ENCODE measurements around the gene R3HDM1.
A peak's percentile ranks its signal among the peaks of the same experiment; 100 is the strongest.
"Not testable (repeated sequence)": the region's sequence is repeated elsewhere in the genome, so short reads cannot be mapped to it uniquely, and the experiment has no call there.

The R3HDM1 gene

GRCh38 chr2:135651717-135652116, 120.4 kb downstream of the R3HDM1 start:
- Mint-ChIP-seq H3K36me3 (peaks cover 31% of the 10 kb centered on the region), H3K9me3 (no peaks in the 10 kb centered on the region), H3K4me1 (no peaks in the 10 kb centered on the region), H3K27ac (no peak overlapping the region), H3K4me3 (no peak overlapping the region), H3K27me3 (no peaks in the 10 kb centered on the region)

GRCh38 chr2:135654239-135654638, 123.0 kb downstream of the R3HDM1 start:
- not testable (repeated sequence) for H3K4me3 Mint-ChIP-seq, H3K27ac Mint-ChIP-seq, H3K27me3 Mint-ChIP-seq, H3K9me3 Mint-ChIP-seq
- Mint-ChIP-seq H3K4me1 (peaks cover 11% of the 10 kb centered on the region), H3K36me3 (peaks cover 30% of the 10 kb centered on the region)

DNA sequence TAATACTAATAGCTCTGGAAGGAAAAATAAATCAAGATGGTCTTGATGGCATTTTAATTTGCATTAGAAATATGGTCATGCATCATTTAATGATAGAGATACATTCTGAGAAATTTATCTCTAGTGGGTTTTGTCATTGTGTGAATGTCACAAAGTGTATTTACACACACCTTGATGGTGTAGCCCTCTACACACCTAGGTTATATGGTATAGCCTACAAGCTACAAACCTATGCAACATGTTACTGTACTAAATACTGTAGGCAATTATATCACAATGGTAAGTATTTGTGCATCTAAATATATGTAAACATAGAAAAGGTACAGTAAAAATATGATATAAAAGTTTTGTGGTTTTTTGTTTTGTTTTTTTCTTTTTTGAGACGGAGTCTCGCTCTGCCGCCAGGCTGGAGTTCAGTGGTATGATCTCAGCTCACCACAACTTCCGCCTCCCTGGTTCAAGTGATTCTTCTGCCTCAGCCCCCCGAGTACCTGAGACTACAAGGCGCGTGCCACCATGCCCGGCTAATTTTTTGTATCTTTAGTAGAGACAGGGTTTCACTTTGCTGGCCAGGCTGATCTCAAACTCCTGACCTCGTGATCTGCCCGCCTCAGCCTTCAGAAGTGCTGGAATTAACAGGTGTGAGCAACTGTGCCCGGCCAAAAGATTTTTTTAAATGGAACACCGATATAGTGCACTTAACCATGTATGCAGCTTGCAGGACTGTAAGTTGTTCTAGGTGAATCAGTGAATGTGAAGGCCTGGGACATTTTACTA, 126.7 kb downstream of the R3HDM1 start:
- H3K27ac Mint-ChIP-seq: peak overlapping the region; percentile 61
- no peaks in the 10 kb centered on the region for H3K9me3 Mint-ChIP-seq
- peaks cover 36% of the 10 kb centered on the region for H3K36me3 Mint-ChIP-seq
- no peaks in the 10 kb centered on the region for H3K27me3 Mint-ChIP-seq
- peak overlapping the region; percentile 84 for H3K4me3 Mint-ChIP-seq
- peaks cover 11% of the 10 kb centered on the region for H3K4me1 Mint-ChIP-seq

DNA sequence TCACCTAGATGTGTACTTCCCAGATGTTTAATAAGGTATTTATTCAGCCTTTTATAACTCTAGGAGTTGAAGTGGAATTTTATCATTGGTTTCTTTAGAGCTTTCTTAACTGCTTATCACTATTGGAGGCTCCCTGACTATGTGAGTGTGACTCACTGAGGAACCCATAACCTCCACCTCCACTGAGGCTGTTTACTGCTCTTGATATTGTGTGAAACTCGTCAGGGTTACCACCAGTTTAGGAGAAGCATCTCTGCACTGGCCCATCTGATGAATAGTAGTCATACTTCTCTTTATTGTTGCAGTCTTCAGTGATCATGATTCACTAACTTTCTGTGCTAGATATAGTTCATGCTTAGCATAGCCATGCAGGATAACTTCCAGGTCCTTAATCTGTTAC, 130.8 kb downstream of the R3HDM1 start:
- Mint-ChIP-seq H3K9me3 (no peaks in the 10 kb centered on the region), H3K4me1 (peaks cover 26% of the 10 kb centered on the region), H3K27ac (no peak overlapping the region), H3K4me3 (no peak overlapping the region), H3K27me3 (no peaks in the 10 kb centered on the region), H3K36me3 (peaks cover 22% of the 10 kb centered on the region)

DNA sequence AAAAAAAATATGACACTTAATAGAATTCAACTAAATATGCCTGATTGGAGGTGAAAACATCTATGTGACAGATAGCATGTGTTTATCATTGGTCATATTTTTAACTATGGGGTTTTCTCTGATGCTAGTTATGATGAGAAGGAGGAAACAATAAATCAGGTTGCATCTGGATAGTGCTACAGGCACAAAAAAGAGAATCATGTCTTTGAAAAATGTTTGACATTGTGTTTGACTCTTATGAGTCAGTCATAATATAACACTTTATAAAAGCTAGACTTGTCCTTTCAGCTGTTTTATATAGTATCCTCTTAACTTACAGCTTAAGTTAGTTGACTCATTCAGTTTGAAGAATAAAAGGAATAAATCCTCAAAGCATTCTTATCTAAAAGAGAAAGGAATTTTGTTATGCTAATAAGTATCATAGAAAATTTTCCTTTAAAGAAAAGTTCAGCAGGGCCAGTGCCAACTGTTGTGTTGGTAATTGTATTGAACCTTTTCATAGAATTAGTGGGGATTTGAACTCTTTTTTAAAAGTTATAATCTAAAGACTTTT, 131.9 kb downstream of the R3HDM1 start:
- H3K27me3 Mint-ChIP-seq: no peaks in the 10 kb centered on the region
- peaks cover 23% of the 10 kb centered on the region for H3K4me1 Mint-ChIP-seq
- no peak overlapping the region for H3K4me3 Mint-ChIP-seq
- peaks cover 23% of the 10 kb centered on the region for H3K36me3 Mint-ChIP-seq
- no peak overlapping the region for H3K27ac Mint-ChIP-seq
- H3K9me3 Mint-ChIP-seq: no peaks in the 10 kb centered on the region

GRCh38 chr2:135664623-135665068, 133.4 kb downstream of the R3HDM1 start:
- Mint-ChIP-seq H3K36me3 (peaks cover 23% of the 10 kb centered on the region), H3K27ac (no peak overlapping the region), H3K4me1 (peaks cover 21% of the 10 kb centered on the region), H3K9me3 (no peaks in the 10 kb centered on the region), H3K4me3 (no peak overlapping the region), H3K27me3 (no peaks in the 10 kb centered on the region)

DNA sequence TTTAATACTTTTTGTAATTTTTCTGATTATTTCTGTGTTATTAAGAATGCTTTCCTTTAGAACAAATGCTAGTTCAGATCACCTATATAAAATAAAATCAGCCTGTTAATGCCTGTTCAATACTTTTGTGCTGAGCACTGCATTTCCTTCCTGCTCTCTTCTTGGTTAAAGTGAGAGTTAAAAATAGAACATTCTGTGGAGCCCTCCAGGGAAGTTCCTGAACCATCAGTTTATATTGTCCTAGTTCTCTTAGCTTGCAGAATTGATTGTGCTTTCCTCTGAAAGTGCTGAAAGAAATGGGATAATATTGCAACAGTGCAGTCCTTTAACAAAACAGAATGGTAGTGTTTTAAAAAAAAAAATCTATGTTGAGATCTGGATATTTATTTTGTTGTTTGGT, 135.8 kb downstream of the R3HDM1 start:
- H3K9me3 Mint-ChIP-seq: no peaks in the 10 kb centered on the region
- no peak overlapping the region for H3K4me3 Mint-ChIP-seq
- peaks cover 21% of the 10 kb centered on the region for H3K4me1 Mint-ChIP-seq
- H3K36me3 Mint-ChIP-seq: peaks cover 15% of the 10 kb centered on the region
- H3K27me3 Mint-ChIP-seq: no peaks in the 10 kb centered on the region
- H3K27ac Mint-ChIP-seq: no peak overlapping the region

- no peak overlapping the region for H3K4me3 Mint-ChIP-seq
Measured at GRCh38 chr2:135674453-135674852, 143.2 kb downstream of the R3HDM1 start.

DNA sequence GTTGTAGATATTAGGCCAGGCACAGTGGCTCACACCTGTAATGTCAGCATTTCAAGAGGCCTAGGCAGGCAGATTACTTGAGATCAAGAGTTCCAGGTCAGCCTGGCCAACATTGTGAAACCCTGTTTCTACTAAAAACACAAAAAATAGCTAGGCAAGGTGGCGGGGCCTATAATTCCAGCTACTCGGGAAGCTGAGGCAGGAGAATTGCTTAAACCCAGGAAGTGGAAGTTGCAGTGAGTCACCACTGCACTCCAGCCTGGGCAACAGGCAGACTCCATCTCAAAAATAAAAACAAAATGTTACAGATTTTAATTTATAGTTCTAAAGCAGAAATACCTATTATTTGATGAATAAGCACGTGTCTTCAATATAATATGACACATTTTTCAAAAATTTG, 144.7 kb downstream of the R3HDM1 start:
- no peaks in the 10 kb centered on the region for H3K9me3 Mint-ChIP-seq
- H3K27me3 Mint-ChIP-seq: no peaks in the 10 kb centered on the region
- peaks cover 14% of the 10 kb centered on the region for H3K36me3 Mint-ChIP-seq
- H3K4me3 Mint-ChIP-seq: no peak overlapping the region
- no peaks in the 10 kb centered on the region for H3K4me1 Mint-ChIP-seq
- no peak overlapping the region for H3K27ac Mint-ChIP-seq

More at GRCh38 chr2:135674453-135674852, 143.2 kb downstream of the R3HDM1 start:
- H3K4me1 Mint-ChIP-seq: no peaks in the 10 kb centered on the region
- H3K27me3 Mint-ChIP-seq: no peaks in the 10 kb centered on the region
- no peak overlapping the region for H3K27ac Mint-ChIP-seq
- H3K9me3 Mint-ChIP-seq: no peaks in the 10 kb centered on the region
- H3K36me3 Mint-ChIP-seq: peaks cover 15% of the 10 kb centered on the region

DNA sequence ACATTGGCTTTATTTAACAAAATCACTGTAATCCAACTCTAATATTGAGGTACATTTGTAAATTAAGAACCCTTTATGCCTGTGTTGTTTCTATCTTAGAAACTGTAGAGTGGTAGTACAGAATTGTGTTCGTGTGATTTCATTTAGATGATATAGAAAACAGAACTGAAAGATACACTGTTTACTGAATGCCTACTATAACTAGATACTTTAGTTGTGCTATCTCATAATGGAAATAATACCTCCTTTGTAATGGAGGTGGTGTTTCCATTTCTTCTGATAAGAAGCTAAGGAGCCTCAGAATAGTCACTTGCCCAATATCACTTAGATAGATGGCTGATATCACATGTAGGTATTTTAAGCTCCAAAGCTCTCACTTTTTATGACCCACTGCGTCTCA, 147.8 kb downstream of the R3HDM1 start:
- Mint-ChIP-seq H3K27ac (no peak overlapping the region), H3K4me1 (no peaks in the 10 kb centered on the region)

GRCh38 chr2:135685361-135685760, 154.1 kb downstream of the R3HDM1 start:
- H3K4me3 Mint-ChIP-seq: no peak overlapping the region
- H3K4me1 Mint-ChIP-seq: peaks cover 25% of the 10 kb centered on the region
- H3K27me3 Mint-ChIP-seq: no peaks in the 10 kb centered on the region
- no peaks in the 10 kb centered on the region for H3K9me3 Mint-ChIP-seq
- H3K27ac Mint-ChIP-seq: no peak overlapping the region
- H3K36me3 Mint-ChIP-seq: peaks cover 14% of the 10 kb centered on the region

More for the DNA sequence above, 147.8 kb downstream of the R3HDM1 start:
- Mint-ChIP-seq H3K9me3 (no peaks in the 10 kb centered on the region), H3K36me3 (peaks cover 13% of the 10 kb centered on the region), H3K4me3 (no peak overlapping the region), H3K27me3 (no peaks in the 10 kb centered on the region)

DNA sequence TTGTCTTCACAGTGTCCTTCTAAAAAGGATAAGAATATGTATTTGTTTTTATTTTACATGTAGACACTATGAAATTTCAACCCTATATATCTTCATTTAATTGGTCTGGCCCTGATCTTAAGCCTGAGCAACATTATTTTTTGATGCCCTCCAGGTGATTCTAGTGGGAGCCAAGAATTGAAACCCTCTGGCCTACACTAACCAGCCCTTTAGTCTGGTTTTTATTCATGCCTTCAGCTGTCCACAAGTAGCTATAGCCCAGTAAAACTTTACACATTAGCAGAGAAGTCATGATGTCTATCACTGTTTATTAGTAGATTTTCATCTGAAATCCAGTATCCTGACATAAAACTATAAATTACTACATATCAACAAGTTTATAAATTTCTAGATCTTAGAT, 157.7 kb downstream of the R3HDM1 start:
- peaks cover 13% of the 10 kb centered on the region for H3K36me3 Mint-ChIP-seq
- no peaks in the 10 kb centered on the region for H3K27me3 Mint-ChIP-seq
- no peaks in the 10 kb centered on the region for H3K9me3 Mint-ChIP-seq

DNA sequence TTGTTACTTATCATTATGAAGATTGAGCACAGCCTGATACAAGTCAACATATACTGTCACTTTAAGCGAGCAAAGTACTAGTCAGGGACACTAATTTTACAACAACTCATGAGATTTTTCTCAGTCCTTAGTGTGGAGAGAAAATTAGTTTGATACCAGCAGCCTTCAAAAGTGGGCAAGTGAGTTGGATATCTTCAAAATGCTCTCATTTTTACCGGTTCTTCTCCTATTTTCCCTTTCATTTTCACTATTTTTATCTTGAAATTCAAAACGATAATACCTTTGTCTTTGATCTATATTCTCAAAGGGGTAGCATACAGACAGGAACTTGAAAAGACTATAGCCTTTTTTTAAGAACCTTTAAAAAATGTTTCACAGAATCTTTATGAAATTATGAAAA, 158.4 kb downstream of the R3HDM1 start:
- Mint-ChIP-seq H3K27ac (peak overlapping the region; percentile 96), H3K9me3 (no peaks in the 10 kb centered on the region), H3K4me1 (peaks cover 42% of the 10 kb centered on the region)

More for the DNA sequence above, 157.7 kb downstream of the R3HDM1 start:
- Mint-ChIP-seq H3K27ac (peak overlapping the region; percentile 96), H3K4me3 (peak overlapping the region; percentile 30), H3K4me1 (peaks cover 35% of the 10 kb centered on the region)

GRCh38 chr2:135694711-135695110, 163.4 kb downstream of the R3HDM1 start:
- Mint-ChIP-seq H3K9me3 (no peaks in the 10 kb centered on the region), H3K27me3 (no peaks in the 10 kb centered on the region), H3K27ac (peak overlapping the region; percentile 17), H3K4me3 (no peak overlapping the region), H3K4me1 (peaks cover 29% of the 10 kb centered on the region), H3K36me3 (peaks cover 17% of the 10 kb centered on the region)

More for the DNA sequence above, 158.4 kb downstream of the R3HDM1 start:
- no peaks in the 10 kb centered on the region for H3K27me3 Mint-ChIP-seq
- peaks cover 16% of the 10 kb centered on the region for H3K36me3 Mint-ChIP-seq
- peak overlapping the region; percentile 72 for H3K4me3 Mint-ChIP-seq

- peaks cover 14% of the 10 kb centered on the region for H3K36me3 Mint-ChIP-seq
Measured at GRCh38 chr2:135698838-135699237, 167.6 kb downstream of the R3HDM1 start.

GRCh38 chr2:135701442-135701841, 170.2 kb downstream of the R3HDM1 start:
- no peaks in the 10 kb centered on the region for H3K27me3 Mint-ChIP-seq
- H3K36me3 Mint-ChIP-seq: peaks cover 1% of the 10 kb centered on the region
- H3K9me3 Mint-ChIP-seq: no peaks in the 10 kb centered on the region
- H3K4me1 Mint-ChIP-seq: no peaks in the 10 kb centered on the region
- peak overlapping the region; percentile 3 for H3K27ac Mint-ChIP-seq
- no peak overlapping the region for H3K4me3 Mint-ChIP-seq

More at GRCh38 chr2:135698838-135699237, 167.6 kb downstream of the R3HDM1 start:
- no peak overlapping the region for H3K27ac Mint-ChIP-seq
- H3K4me1 Mint-ChIP-seq: peaks cover 14% of the 10 kb centered on the region
- no peak overlapping the region for H3K4me3 Mint-ChIP-seq
- no peaks in the 10 kb centered on the region for H3K27me3 Mint-ChIP-seq
- no peaks in the 10 kb centered on the region for H3K9me3 Mint-ChIP-seq
